ENCODE data around the gene TMEM126B. TPM values are rescaled to one million over a fixed set of nuclear protein-coding genes. Genes with fewer than 3 reads are reported as not detected.
"Not testable (repeated sequence)": the region's sequence is repeated elsewhere in the genome, so short reads cannot be mapped to it uniquely, and the experiment has no call there.

Gene TMEM126B
- total RNA-seq, result 47.3 TPM

GRCh38 chr11:85627998-85628770, at the start of gene TMEM126B:
TSS of gene TMEM126B (plus strand) at chr11:85628593. CDS start at chr11:85628608, 15 bp downstream.
- peak; percentile 64 for FAIRE-seq
- DNase-seq (ENCODE audit: low spot score in 2 of 2), result peak; percentile 66 to 78

GRCh38 chr11:85582111-85582510, 46.3 kb upstream of the TMEM126B start:
- no peak for FAIRE-seq

GRCh38 chr11:85589373-85589772, 39.0 kb upstream of the TMEM126B start:
- DNase-seq (ENCODE audit: low spot score in 2 of 2) (no peak), FAIRE-seq (no peak)

More at GRCh38 chr11:85582111-85582510, 46.3 kb upstream of the TMEM126B start:
- no peak for DNase-seq (ENCODE audit: low spot score in 2 of 2)

- DNase-seq (ENCODE audit: low spot score in 2 of 2) (peak in 1 of 2 donors; percentile 12), FAIRE-seq (no peak)
Observed at GRCh38 chr11:85590848-85591483, 37.4 kb upstream of the TMEM126B start.

GRCh38 chr11:85595285-85595884, 33.0 kb upstream of the TMEM126B start:
- peak; percentile 98 for FAIRE-seq
- DNase-seq (ENCODE audit: low spot score in 2 of 2), result peak; percentile 14 to 22

GRCh38 chr11:85596886-85597285, 31.5 kb upstream of the TMEM126B start:
- no peak for DNase-seq (ENCODE audit: low spot score in 2 of 2)
- no peak for FAIRE-seq

GRCh38 chr11:85599083-85599482, 29.3 kb upstream of the TMEM126B start:
- FAIRE-seq, result no peak
- no peak for DNase-seq (ENCODE audit: low spot score in 2 of 2)

GRCh38 chr11:85602526-85603213, 25.7 kb upstream of the TMEM126B start:
- DNase-seq (ENCODE audit: low spot score in 2 of 2) (no peak), FAIRE-seq (no peak)

- DNase-seq (ENCODE audit: low spot score in 2 of 2), result no peak
- FAIRE-seq, result no peak
Observed at GRCh38 chr11:85603220-85603619, 25.2 kb upstream of the TMEM126B start.

GRCh38 chr11:85606237-85606636, 22.2 kb upstream of the TMEM126B start:
- not testable (repeated sequence) for DNase-seq (ENCODE audit: low spot score in 2 of 2); FAIRE-seq

GRCh38 chr11:85608621-85609020, 19.8 kb upstream of the TMEM126B start:
- DNase-seq (ENCODE audit: low spot score in 2 of 2); FAIRE-seq: not testable (repeated sequence)

GRCh38 chr11:85609286-85609685, 19.1 kb upstream of the TMEM126B start:
- FAIRE-seq; DNase-seq (ENCODE audit: low spot score in 2 of 2): not testable (repeated sequence)

- DNase-seq (ENCODE audit: low spot score in 2 of 2); FAIRE-seq: not testable (repeated sequence)
Observed at GRCh38 chr11:85611643-85612042, 16.8 kb upstream of the TMEM126B start.

- DNase-seq (ENCODE audit: low spot score in 2 of 2) (no peak), FAIRE-seq (no peak)
Observed at GRCh38 chr11:85619499-85619898, 8.9 kb upstream of the TMEM126B start.

GRCh38 chr11:85620256-85620655, 8.1 kb upstream of the TMEM126B start:
- FAIRE-seq, result no peak
- DNase-seq (ENCODE audit: low spot score in 2 of 2), result no peak

GRCh38 chr11:85626496-85626895, 1.9 kb upstream of the TMEM126B start:
- FAIRE-seq (no peak), DNase-seq (ENCODE audit: low spot score in 2 of 2) (no peak)

- FAIRE-seq, result no peak
- peak in 1 of 2 donors; percentile 8 for DNase-seq (ENCODE audit: low spot score in 2 of 2)
Observed at GRCh38 chr11:85627332-85627997, 928 bp upstream of the TMEM126B start, which contains the start of gene DLG2. TSS of gene DLG2 (minus strand) at chr11:85627344.

GRCh38 chr11:85628771-85629341, 463 bp downstream of the TMEM126B start:
- FAIRE-seq, result no peak
- DNase-seq (ENCODE audit: low spot score in 2 of 2), result no peak

- DNase-seq (ENCODE audit: low spot score in 2 of 2) (no peak), FAIRE-seq (no peak)
Observed at GRCh38 chr11:85634747-85635146, 6.4 kb downstream of the TMEM126B start.

- FAIRE-seq (no peak), DNase-seq (ENCODE audit: low spot score in 2 of 2) (no peak)
Observed at GRCh38 chr11:85643191-85643614, 14.8 kb downstream of the TMEM126B start.

Measured in frontal cortex (tissue), 4 donors.